Endothelial cell of hepatic sinusoid (primary cell): ENCODE data around the gene TMEM205.

Experiments
- in situ Hi-C: cut with HindIII; loops from 2 replicates; pipeline ENCODE4 v1.10.0; 2017; ENCODE audit warnings: low sequenced_read_pairs

Gene TMEM205

GRCh38 chr19:11304936-11305335 lies 41.1 kb downstream of the TMEM205 start:
- in situ Hi-C loops: loop anchor here (25.0 kb wide), 1 partner anchor 257 kb away; the partner anchor contains the start of gene ELOF1

DNA sequence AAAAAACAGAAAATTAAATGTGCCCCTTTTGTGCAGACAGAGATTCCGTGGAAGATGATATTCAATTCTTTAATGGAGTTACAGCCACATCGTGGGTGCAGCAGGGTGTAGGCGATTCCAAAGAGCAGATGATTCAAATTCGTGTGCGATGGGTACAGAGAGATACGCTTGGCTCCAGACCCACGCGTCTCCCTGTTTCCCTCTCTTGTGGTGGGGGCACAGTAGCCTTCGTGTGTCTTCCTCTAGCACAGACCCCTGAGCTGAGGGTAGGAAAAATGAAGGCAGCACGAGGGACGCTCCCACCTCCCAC lies 45.3 kb downstream of the TMEM205 start:
- in situ Hi-C loops: loop anchor here (25.0 kb wide), 1 partner anchor 262 kb away; the partner anchor contains the start of gene ELOF1

DNA sequence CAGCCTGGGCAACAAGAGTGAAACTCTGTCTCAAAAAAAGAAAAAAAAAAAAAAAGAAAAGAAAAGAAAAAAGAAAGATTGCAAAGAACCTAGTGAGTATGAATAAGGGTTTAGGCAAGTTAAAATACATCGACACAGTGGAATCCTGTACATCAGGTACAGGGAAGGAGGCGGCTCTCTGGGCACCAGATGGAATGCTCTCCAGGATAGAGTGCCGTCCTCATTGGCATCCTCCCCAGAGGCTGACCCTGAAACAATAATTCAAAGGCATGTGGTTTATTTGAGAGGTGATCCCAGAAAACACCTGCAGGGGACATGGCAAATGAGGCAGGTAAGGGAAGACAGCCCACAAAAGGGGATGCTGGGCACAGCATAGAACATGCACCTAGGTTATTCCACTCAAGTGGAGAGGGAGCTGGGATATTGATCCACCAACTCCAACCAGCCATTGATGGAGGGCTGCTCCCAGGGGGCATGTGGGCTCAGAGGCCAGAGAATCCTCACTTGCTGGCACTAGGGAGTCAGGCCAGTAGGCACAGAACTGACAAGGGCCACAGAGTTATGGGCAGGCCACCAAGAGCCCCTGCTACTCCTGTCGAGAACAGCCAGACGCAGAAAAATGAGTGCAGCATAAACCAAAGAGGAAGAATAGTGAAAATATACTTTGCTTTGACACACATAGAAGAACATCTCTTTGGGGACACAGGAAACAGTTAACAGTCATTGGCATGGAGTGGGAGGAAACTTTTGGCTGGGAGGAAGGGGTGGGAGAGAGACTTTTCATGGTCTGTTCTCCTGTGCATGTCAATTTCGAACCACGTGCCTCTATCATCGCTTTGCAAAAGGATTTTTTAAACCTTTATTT lies 45.9 kb downstream of the TMEM205 start:
- in situ Hi-C loops: loop anchor here (25.0 kb wide), 1 partner anchor 262 kb away; the partner anchor contains the start of gene ELOF1

GRCh38 chr19:11296264-11296663 lies 49.8 kb downstream of the TMEM205 start:
- in situ Hi-C loops: no loop called here

DNA sequence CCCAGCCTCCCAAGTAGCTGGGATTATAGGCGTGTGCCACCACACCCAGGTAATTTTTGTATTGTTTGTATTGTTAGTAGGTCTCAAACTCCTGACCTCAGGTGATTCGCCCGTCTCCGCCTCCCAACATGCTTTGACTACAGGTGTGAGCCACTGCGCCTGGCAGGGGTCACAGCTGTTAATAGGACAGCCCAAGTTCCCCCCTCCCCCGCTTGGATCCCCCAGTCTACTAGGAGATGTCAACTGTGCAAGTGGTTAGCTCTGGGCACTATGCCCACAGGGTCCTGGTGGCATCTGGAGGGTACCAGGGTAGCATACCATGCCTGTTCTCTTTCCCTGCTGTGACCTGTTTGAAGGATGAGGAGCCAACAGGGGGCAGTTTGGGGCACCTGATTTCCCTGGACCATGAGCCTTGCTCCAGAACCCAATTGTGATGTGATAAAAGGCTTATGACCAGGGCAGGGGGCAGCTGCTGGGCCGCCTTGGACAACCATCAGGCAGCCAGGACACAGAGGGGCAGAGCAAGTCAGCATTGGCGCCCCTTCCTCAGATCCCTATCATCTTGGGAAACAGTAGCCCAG lies 50.3 kb downstream of the TMEM205 start, which contains the start of gene TSPAN16:
Gene TSPAN16, plus strand, starts transcription at position 496 of the 581 bp plus-strand sequence. CDS start 138 bp downstream, outside the sequence.
- in situ Hi-C loops: no loop called here

DNA sequence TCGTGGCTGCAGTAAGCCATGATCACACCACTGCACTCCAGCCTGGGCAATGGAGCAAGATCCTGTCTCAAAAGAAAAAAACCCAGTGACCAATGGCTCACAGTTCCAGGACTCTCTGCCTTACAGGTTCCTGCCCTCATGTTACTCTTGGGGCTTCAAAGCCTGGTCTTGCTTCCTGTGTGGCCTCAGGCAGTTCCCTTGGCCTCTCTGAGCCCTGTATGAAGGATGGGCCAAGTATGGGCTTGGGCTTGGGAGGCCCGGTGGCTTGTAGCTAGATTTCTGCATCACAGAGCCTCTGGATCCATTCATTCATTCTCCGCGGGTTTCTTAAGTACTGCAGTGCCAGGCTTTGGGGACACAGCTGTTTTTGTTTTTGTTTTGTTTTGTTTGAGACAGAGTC lies 50.9 kb downstream of the TMEM205 start:
- in situ Hi-C loops: no loop called here

- in situ Hi-C loops: no loop called here
These were observed 52.4 kb downstream of the TMEM205 start for GRCh38 chr19:11293433-11294389.
